GM23248 (cell line): ENCODE data around the gene CACNA1I.

Experiments
- EZH2 ChIP-seq: fragments of 200-600 bp; sonication (generic); IDR thresholded peaks from 2 replicates; pipeline ENCODE4 v1.6.1; 2018; ENCODE audit warnings: antibody characterized with exemption, mild to moderate bottlenecking; ENCODE audit not compliant: insufficient read depth, poor library complexity, severe bottlenecking
- EZH2phosphoT487 ChIP-seq: fragments of 200-600 bp; sonication (generic); IDR thresholded peaks from 2 replicates; pipeline ENCODE4 v1.6.1; 2018; ENCODE audit warnings: antibody characterized with exemption, moderate library complexity, mild to moderate bottlenecking, low read depth; ENCODE audit not compliant: insufficient read depth

GRCh38 chr22:39727541-39727940 is 157.0 kb downstream of the CACNA1I start:
- no peak for TF ChIP-seq EZH2
- TF ChIP-seq EZH2phosphoT487, result no peak
